PFSK-1 (cell line): ENCODE results near the gene GNA14.

Experiments
- POLR2AphosphoS5 ChIP-seq: IDR thresholded peaks from 2 replicates; pipeline ENCODE4 v1.6.1; 2012; ENCODE audit warnings: low read depth, mild to moderate bottlenecking, control low read depth, low read length, moderate library complexity
- SIN3A ChIP-seq: IDR thresholded peaks from 2 replicates; pipeline ENCODE4 v1.6.1; 2012; ENCODE audit warnings: mild to moderate bottlenecking, low read length, moderate library complexity, borderline replicate concordance; ENCODE audit not compliant: insufficient read depth
- TF ChIP-seq, protein P1 (sequence below), 2 experiments: IDR thresholded peaks; 2 replicates each; pipeline versions ENCODE4 v1.6.1 to v1.8.0; 2011 to 2012; ENCODE audit warnings: low read depth in 2 of 2, low read length in 2 of 2, control low read depth in 1 of 2, inconsistent platforms in 1 of 2, mild to moderate bottlenecking in 1 of 2, moderate library complexity in 1 of 2; ENCODE audit not compliant: insufficient read depth in 1 of 2

DNA sequence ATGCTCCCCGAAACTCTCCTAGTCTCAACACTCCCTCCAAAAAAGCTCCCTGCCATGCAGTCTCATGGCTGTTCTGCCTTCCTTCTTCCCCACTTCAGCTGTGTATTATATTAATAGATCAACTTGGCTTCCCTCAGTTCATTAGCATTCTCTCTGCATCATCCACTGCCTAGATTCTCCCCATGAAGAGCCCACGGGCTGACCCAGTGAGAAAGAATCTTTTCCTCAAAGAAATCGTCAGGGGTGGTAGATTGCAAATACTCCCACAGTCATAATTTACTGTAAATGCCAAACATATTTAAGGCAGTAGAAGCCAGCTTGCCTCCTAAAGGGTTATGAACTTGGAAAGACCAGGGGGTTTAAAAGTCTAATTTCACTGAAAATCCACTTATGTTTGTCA lies 33.5 kb downstream of the GNA14 start:
- TF ChIP-seq, protein P1, sequence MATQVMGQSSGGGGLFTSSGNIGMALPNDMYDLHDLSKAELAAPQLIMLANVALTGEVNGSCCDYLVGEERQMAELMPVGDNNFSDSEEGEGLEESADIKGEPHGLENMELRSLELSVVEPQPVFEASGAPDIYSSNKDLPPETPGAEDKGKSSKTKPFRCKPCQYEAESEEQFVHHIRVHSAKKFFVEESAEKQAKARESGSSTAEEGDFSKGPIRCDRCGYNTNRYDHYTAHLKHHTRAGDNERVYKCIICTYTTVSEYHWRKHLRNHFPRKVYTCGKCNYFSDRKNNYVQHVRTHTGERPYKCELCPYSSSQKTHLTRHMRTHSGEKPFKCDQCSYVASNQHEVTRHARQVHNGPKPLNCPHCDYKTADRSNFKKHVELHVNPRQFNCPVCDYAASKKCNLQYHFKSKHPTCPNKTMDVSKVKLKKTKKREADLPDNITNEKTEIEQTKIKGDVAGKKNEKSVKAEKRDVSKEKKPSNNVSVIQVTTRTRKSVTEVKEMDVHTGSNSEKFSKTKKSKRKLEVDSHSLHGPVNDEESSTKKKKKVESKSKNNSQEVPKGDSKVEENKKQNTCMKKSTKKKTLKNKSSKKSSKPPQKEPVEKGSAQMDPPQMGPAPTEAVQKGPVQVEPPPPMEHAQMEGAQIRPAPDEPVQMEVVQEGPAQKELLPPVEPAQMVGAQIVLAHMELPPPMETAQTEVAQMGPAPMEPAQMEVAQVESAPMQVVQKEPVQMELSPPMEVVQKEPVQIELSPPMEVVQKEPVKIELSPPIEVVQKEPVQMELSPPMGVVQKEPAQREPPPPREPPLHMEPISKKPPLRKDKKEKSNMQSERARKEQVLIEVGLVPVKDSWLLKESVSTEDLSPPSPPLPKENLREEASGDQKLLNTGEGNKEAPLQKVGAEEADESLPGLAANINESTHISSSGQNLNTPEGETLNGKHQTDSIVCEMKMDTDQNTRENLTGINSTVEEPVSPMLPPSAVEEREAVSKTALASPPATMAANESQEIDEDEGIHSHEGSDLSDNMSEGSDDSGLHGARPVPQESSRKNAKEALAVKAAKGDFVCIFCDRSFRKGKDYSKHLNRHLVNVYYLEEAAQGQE (IDR thresholded peaks at IDR 0.05; ENCODE audit: insufficient read depth in 1 of 2, low read depth in 2 of 2, low read length in 2 of 2), result no peak
- no peak for TF ChIP-seq POLR2AphosphoS5
- TF ChIP-seq SIN3A, result no peak
